Left ventricle myocardium inferior (tissue), 1 donor: ENCODE data around the gene KCNK5. TPM values are rescaled to one million over a fixed set of nuclear protein-coding genes. Genes with fewer than 3 reads are reported as not detected.

ENCODE experiments used
- DNase-seq: peaks from one replicate; pipeline ENCODE4 v3.0.0-alpha.2; 2020
- H3K27ac ChIP-seq: fragments of 200-600 bp; replicated peaks from 2 replicates; pipeline ENCODE4 v1.8.0; 2021
- H3K27me3 ChIP-seq: fragments of 200-600 bp; 2 replicates; pipeline ENCODE4 v1.8.0; 2021; ENCODE audit warnings: low read depth
- H3K36me3 ChIP-seq: fragments of 200-600 bp; 2 replicates; pipeline ENCODE4 v1.8.0; 2021
- H3K4me1 ChIP-seq: fragments of 200-600 bp; 2 replicates; pipeline ENCODE4 v1.8.0; 2021
- H3K4me3 ChIP-seq: fragments of 200-600 bp; 2 replicates; pipeline ENCODE4 v1.8.0; 2021; ENCODE audit warnings: mild to moderate bottlenecking, moderate library complexity
- H3K9me3 ChIP-seq: fragments of 200-600 bp; replicated peaks from 2 replicates; pipeline ENCODE4 v1.8.0; 2021
- intact Hi-C: fragments of 100-400 bp; cut with micrococcal nuclease; formaldehyde crosslinking; loops from one replicate; pipeline ENCODE4 v1.11.0; 2022
- total RNA-seq: library from RNA; stranded (reverse); fragmentation: NEBNext Ultra II Directional; extraction: Animal tissue kit (Norgen Biotek cat#: 25700); gene quantifications from one replicate; pipeline ENCODE4 v1.2.1, GENCODE V29; 2021
- TF ChIP-seq, protein P1 (sequence below): fragments of 200-600 bp; IDR thresholded peaks from 2 replicates; pipeline ENCODE4 v1.8.0; 2021; ENCODE audit warnings: antibody characterized with exemption, mild to moderate bottlenecking, borderline replicate concordance
- donor health status: DM: no; HTN: yes; CAD: no; lungs with severe emphysema.

Gene KCNK5
- total RNA-seq, 1 donor from 2014 or later = 0.47 TPM

GRCh38 chr6:39254999-39255535 lies 25.8 kb upstream of the KCNK5 start:
- Histone ChIP-seq H3K9me3 (peaks cover 13% of the 10 kb centered on the region), H3K36me3 (no peaks in the 10 kb centered on the region), H3K27ac (no peak overlapping the region), H3K4me3 (no peak overlapping the region), H3K27me3 (peaks cover 46% of the 10 kb centered on the region), H3K4me1 (no peaks in the 10 kb centered on the region)
- intact Hi-C loops = no loop called here
- TF ChIP-seq, protein P1, sequence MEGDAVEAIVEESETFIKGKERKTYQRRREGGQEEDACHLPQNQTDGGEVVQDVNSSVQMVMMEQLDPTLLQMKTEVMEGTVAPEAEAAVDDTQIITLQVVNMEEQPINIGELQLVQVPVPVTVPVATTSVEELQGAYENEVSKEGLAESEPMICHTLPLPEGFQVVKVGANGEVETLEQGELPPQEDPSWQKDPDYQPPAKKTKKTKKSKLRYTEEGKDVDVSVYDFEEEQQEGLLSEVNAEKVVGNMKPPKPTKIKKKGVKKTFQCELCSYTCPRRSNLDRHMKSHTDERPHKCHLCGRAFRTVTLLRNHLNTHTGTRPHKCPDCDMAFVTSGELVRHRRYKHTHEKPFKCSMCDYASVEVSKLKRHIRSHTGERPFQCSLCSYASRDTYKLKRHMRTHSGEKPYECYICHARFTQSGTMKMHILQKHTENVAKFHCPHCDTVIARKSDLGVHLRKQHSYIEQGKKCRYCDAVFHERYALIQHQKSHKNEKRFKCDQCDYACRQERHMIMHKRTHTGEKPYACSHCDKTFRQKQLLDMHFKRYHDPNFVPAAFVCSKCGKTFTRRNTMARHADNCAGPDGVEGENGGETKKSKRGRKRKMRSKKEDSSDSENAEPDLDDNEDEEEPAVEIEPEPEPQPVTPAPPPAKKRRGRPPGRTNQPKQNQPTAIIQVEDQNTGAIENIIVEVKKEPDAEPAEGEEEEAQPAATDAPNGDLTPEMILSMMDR = no peak
- no peak for DNase-seq

DNA sequence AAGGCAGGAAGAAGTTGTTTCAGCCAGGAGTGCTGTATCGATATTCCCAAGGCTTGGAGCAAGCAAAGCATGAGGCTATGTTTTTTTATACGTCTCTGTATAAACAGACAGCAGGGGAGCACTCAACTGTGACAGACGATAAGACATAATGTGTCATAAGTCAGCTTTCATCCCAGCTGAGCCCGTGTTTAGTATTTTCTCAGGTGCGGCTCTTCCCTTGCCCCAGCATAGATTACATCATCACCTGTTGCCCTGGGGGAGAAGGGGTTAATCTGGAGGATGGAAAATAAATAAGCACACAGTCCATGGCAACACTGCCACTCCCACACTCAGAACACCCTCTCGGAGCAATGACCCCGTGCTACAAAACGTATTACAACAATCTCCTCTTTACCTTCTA lies 22.1 kb upstream of the KCNK5 start:
- peaks cover 13% of the 10 kb centered on the region for H3K9me3 ChIP-seq
- no peaks in the 10 kb centered on the region for H3K4me1 ChIP-seq
- intact Hi-C loops = no loop called here
- peaks cover 17% of the 10 kb centered on the region for H3K27me3 ChIP-seq
- TF ChIP-seq, protein P1 = no peak
- no peak overlapping the region for H3K27ac ChIP-seq
- no peaks in the 10 kb centered on the region for H3K36me3 ChIP-seq
- no peak for DNase-seq
- no peak overlapping the region for H3K4me3 ChIP-seq

GRCh38 chr6:39250507-39250906 lies 21.2 kb upstream of the KCNK5 start:
- intact Hi-C loops = no loop called here
- TF ChIP-seq, protein P1 = no peak
- Histone ChIP-seq H3K9me3 (peaks cover 13% of the 10 kb centered on the region), H3K4me1 (no peaks in the 10 kb centered on the region), H3K27me3 (peaks cover 12% of the 10 kb centered on the region), H3K27ac (no peak overlapping the region), H3K4me3 (no peak overlapping the region), H3K36me3 (no peaks in the 10 kb centered on the region)
- no peak for DNase-seq

- Histone ChIP-seq H3K36me3 (no peaks in the 10 kb centered on the region), H3K27ac (no peak overlapping the region), H3K9me3 (peaks cover 3% of the 10 kb centered on the region), H3K4me3 (no peak overlapping the region), H3K27me3 (peaks cover 11% of the 10 kb centered on the region), H3K4me1 (no peaks in the 10 kb centered on the region)
- intact Hi-C loops = no loop called here
- DNase-seq = no peak
- TF ChIP-seq, protein P1 = no peak
These were observed 20.0 kb upstream of the KCNK5 start for GRCh38 chr6:39249278-39249677.

GRCh38 chr6:39247667-39248194 lies 18.5 kb upstream of the KCNK5 start:
- Histone ChIP-seq H3K9me3 (no peaks in the 10 kb centered on the region), H3K27ac (no peak overlapping the region), H3K27me3 (peaks cover 11% of the 10 kb centered on the region), H3K4me1 (no peaks in the 10 kb centered on the region), H3K36me3 (no peaks in the 10 kb centered on the region), H3K4me3 (no peak overlapping the region)
- no peak for DNase-seq
- TF ChIP-seq, protein P1 = no peak
- intact Hi-C loops = no loop called here
